ENCODE results near the gene SYNJ2BP.

Gene SYNJ2BP

DNA sequence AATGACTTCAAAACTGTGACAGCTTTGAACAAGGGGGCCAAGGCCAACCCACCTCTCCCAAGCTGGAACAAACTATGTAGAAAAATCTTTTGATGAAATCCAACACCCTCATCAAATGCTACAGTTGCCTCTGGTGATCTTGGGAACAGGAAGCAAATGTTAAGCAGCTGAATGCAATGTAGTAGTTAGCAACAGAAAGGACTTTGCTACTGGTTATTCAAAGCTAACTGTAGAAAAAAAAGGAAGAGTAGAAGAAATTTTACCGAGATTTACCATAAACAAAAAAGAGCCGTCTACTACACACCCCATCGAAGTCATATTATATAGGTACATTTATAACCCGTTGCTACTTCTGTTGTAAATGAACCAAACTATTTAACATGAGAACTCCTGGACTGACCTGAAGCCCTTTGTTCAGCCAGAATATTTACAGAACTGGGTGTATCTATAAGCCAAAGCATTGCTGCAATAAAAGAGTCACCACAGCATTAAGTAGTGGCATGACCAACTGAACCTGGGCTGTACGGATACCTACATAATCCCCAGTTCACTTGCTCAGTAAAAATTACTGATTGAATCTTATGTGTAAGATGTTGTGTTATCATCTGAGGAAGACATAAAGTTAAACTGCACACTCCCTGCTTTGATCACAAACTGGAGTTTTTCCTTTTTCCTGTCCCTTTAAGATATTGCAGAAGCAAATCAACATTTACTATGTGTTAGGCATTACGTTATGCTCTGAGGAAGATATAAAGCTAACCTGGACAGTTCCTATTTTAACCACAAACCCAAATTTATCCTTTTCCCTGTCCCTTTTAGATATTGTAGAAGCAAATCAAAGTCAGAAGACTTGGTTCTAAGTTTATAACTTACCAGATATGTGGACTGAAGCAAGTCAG, 25.1 kb downstream of the SYNJ2BP start:
- no peak for DNase-seq

DNA sequence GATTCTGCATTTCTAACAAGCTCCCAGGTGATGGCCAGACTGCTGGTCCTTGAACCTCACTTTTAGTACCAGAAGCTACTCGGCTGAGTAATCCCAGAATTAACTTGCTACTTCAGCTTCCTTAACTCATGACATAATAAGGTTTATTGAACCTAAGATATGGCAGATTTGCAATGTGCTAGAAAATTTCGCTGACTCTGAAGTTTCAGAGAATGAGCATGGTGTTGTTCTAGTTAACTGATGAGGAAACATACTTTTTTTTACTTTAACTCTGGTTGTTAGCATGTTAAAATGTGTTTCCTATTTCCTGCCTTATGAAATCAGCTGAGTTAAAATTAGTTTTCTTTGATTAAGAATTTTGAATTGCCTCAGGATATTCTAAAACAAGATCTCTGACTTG, 34.4 kb downstream of the SYNJ2BP start:
- DNase-seq, result no peak

GRCh38 chr14:70380824-70381223, 36.1 kb downstream of the SYNJ2BP start:
- no peak for DNase-seq

GRCh38 chr14:70378696-70379095, 38.2 kb downstream of the SYNJ2BP start:
- no peak for DNase-seq
